ENCODE results near the gene EFCAB10. TPM values are rescaled to one million over a fixed set of nuclear protein-coding genes. Genes with fewer than 3 reads are reported as not detected.

Gene EFCAB10
- polyA plus RNA-seq, 1 of the 3 experiments (the other 2 are of a cell fraction) = 0.51 TPM

- WGBS (ENCODE audit: low lambda C conversion rate) = 89% methylated on average over 3 of the region's 3 CpGs
Observed at GRCh38 chr7:105567821-105568220, 13.5 kb downstream of the EFCAB10 start.

GRCh38 chr7:105567024-105567423 is 14.3 kb downstream of the EFCAB10 start:
- Histone ChIP-seq H3K9ac (no peak overlapping the region), H3K9me3 (no peaks in the 10 kb centered on the region), H3K79me2 (ENCODE audit: insufficient read depth) (no peaks in the 10 kb centered on the region), H3K27me3 (ENCODE audit: insufficient read depth) (no peaks in the 10 kb centered on the region), H3K36me3 (replicated peaks in 1 of 2; ENCODE audit: control insufficient read depth in 1 of 2, insufficient read depth in 2 of 2, low read length in 1 of 2) (peaks cover 55 to 67% of the 10 kb centered on the region in 2 experiments), H3K27ac (ENCODE audit: low read depth in 2 of 2, low read length in 1 of 2) (no peak overlapping the region), H3K9me2 (no peaks in the 10 kb centered on the region), H3K4me3 (ENCODE audit: low read depth in 2 of 2, low read length in 1 of 2) (no peak overlapping the region), H3F3A (replicated peaks; ENCODE audit: insufficient read depth) (no peaks in the 10 kb centered on the region), H3K4me2 (no peak overlapping the region), H3K4me1 (ENCODE audit: control insufficient read depth in 1 of 2, insufficient read depth in 2 of 2, low read depth in 1 of 2, low read length in 1 of 2) (no peaks in the 10 kb centered on the region), H4K20me1 (ENCODE audit: insufficient read depth) (no peaks in the 10 kb centered on the region), H2AFZ (ENCODE audit: low read depth) (no peak overlapping the region)
- CTCF ChIA-PET = interaction anchor here (0.7 to 1.6 kb wide), 2 partner anchors 9 to 48 kb away, joined by 3 to 6 read pairs; no protein-coding TSS in a partner anchor
- no peak for TF ChIP-seq MXI1 (IDR thresholded peaks at IDR 0.05; ENCODE audit: low read depth, low read length)
- 100% methylated on average over 2 of the region's 2 CpGs for WGBS (ENCODE audit: low lambda C conversion rate)
- DNase-seq = no peak
- POLR2A ChIA-PET = interaction anchor here (0.7 kb wide), 1 partner anchor 497 kb away, joined by 3 read pairs; no protein-coding TSS in a partner anchor

More at GRCh38 chr7:105567821-105568220, 13.5 kb downstream of the EFCAB10 start:
- Histone ChIP-seq H4K20me1 (ENCODE audit: insufficient read depth) (no peaks in the 10 kb centered on the region), H3K9ac (no peak overlapping the region), H3F3A (replicated peaks; ENCODE audit: insufficient read depth) (no peaks in the 10 kb centered on the region), H3K27me3 (ENCODE audit: insufficient read depth) (no peaks in the 10 kb centered on the region), H3K4me2 (no peak overlapping the region), H3K4me3 (ENCODE audit: low read depth in 2 of 2, low read length in 1 of 2) (no peak overlapping the region), H3K9me3 (no peaks in the 10 kb centered on the region), H3K9me2 (no peaks in the 10 kb centered on the region), H3K36me3 (replicated peaks in 1 of 2; ENCODE audit: control insufficient read depth in 1 of 2, insufficient read depth in 2 of 2, low read length in 1 of 2) (peaks cover 53 to 61% of the 10 kb centered on the region in 2 experiments), H2AFZ (ENCODE audit: low read depth) (no peak overlapping the region), H3K4me1 (ENCODE audit: control insufficient read depth in 1 of 2, insufficient read depth in 2 of 2, low read depth in 1 of 2, low read length in 1 of 2) (no peaks in the 10 kb centered on the region), H3K79me2 (ENCODE audit: insufficient read depth) (no peaks in the 10 kb centered on the region), H3K27ac (ENCODE audit: low read depth in 2 of 2, low read length in 1 of 2) (no peak overlapping the region)
- CTCF ChIA-PET = interaction anchor here (1.0 to 1.6 kb wide), 5 partner anchors 8 to 36 kb away, joined by 3 to 7 read pairs (median 4); no protein-coding TSS in a partner anchor
- POLR2A ChIA-PET = interaction anchor here (1.1 kb wide), 1 partner anchor 13 kb away, joined by 3 read pairs; the partner anchor contains the start of gene EFCAB10
- no peak for DNase-seq
- TF ChIP-seq ELF1 (IDR thresholded peaks at IDR 0.05) (no peak), SIN3A (IDR thresholded peaks at IDR 0.05; ENCODE audit: borderline replicate concordance, low read depth, low read length) (no peak), SMC3 (IDR thresholded peaks at IDR 0.05; ENCODE audit: low read depth, low read length) (no peak), REST (IDR thresholded peaks at IDR 0.05; ENCODE audit: low read depth, low read length) (no peak), TAF1 (IDR thresholded peaks at IDR 0.05; ENCODE audit: borderline replicate concordance, low read depth, low read length) (no peak), RXRA (IDR thresholded peaks at IDR 0.05; ENCODE audit: borderline replicate concordance, low read depth) (no peak)

GRCh38 chr7:105565190-105565589 is 16.1 kb downstream of the EFCAB10 start:
- H2AFZ ChIP-seq (ENCODE audit: low read depth) = no peak overlapping the region
- no peak for TF ChIP-seq GABPA (IDR thresholded peaks at IDR 0.05; ENCODE audit: low read depth)
- peaks cover 55 to 77% of the 10 kb centered on the region in 2 experiments for H3K36me3 ChIP-seq (replicated peaks in 1 of 2; ENCODE audit: control insufficient read depth in 1 of 2, insufficient read depth in 2 of 2, low read length in 1 of 2)
- no peak overlapping the region for H3K4me2 ChIP-seq
- H3K9me2 ChIP-seq = no peaks in the 10 kb centered on the region
- H3K9ac ChIP-seq = no peak overlapping the region
- H3F3A ChIP-seq (replicated peaks; ENCODE audit: insufficient read depth) = no peaks in the 10 kb centered on the region
- ChIA-PET POLR2A (no interaction called here), CTCF (interaction anchor here (0.8 to 2.4 kb wide), 5 partner anchors 9 to 400 kb away, joined by 3 to 9 read pairs (median 4); partner anchors contain the start of gene RINT1)
- no peak for DNase-seq
- H3K9me3 ChIP-seq = no peaks in the 10 kb centered on the region
- no peak overlapping the region for H3K4me3 ChIP-seq (ENCODE audit: low read depth in 2 of 2, low read length in 1 of 2)
- H3K27me3 ChIP-seq (ENCODE audit: insufficient read depth) = no peaks in the 10 kb centered on the region
- H3K27ac ChIP-seq (ENCODE audit: low read depth in 2 of 2, low read length in 1 of 2) = no peak overlapping the region
- H4K20me1 ChIP-seq (ENCODE audit: insufficient read depth) = no peaks in the 10 kb centered on the region
- H3K79me2 ChIP-seq (ENCODE audit: insufficient read depth) = no peaks in the 10 kb centered on the region
- WGBS (ENCODE audit: low lambda C conversion rate) = 92% methylated on average over 4 of the region's 4 CpGs
- no peaks in the 10 kb centered on the region for H3K4me1 ChIP-seq (ENCODE audit: control insufficient read depth in 1 of 2, insufficient read depth in 2 of 2, low read depth in 1 of 2, low read length in 1 of 2)

Data from SK-N-SH (cell line).